IPS DF 19.7 (cell line): Measurements from ENCODE around the gene TEX54.
"Not testable (repeated sequence)": the region's sequence is repeated elsewhere in the genome, so short reads cannot be mapped to it uniquely, and the experiment has no call there.

Experiments used
- DNase-seq: peaks from one replicate; pipeline ENCODE4 v3.0.0-alpha.2; 2013; ENCODE audit warnings: low read depth, low spot score

TEX54 gene

GRCh38 chr11:62832336-62833234 lies at the start of gene TEX54:
Gene TEX54 (minus strand): TSS chr11:62832841.
- no peak for DNase-seq

GRCh38 chr11:62882431-62882749 lies 49.7 kb upstream of the TEX54 start:
- no peak for DNase-seq

- DNase-seq = no peak
These were observed 49.2 kb upstream of the TEX54 start for GRCh38 chr11:62881579-62882430.

GRCh38 chr11:62880803-62881578 lies 48.4 kb upstream of the TEX54 start, which contains the start of gene SLC3A2:
Gene SLC3A2 (plus strand): TSS chr11:62880896. CDS start chr11:62881024, 128 bp downstream.
- DNase-seq = no peak

GRCh38 chr11:62880231-62880802 lies 47.7 kb upstream of the TEX54 start:
- no peak for DNase-seq

- DNase-seq = no peak
These were observed 46.8 kb upstream of the TEX54 start for GRCh38 chr11:62879235-62879978.

- DNase-seq = no peak
These were observed 44.1 kb upstream of the TEX54 start for GRCh38 chr11:62876712-62877111.

- no peak for DNase-seq
These were observed 43.2 kb upstream of the TEX54 start for GRCh38 chr11:62875698-62876478.

GRCh38 chr11:62874851-62875250 lies 42.2 kb upstream of the TEX54 start:
- no peak for DNase-seq

- DNase-seq = no peak
These were observed 33.0 kb upstream of the TEX54 start for GRCh38 chr11:62865635-62866034.

GRCh38 chr11:62863687-62864335 lies 31.2 kb upstream of the TEX54 start:
- no peak for DNase-seq

- DNase-seq = not testable (repeated sequence)
These were observed 29.0 kb upstream of the TEX54 start for GRCh38 chr11:62861564-62862192.

GRCh38 chr11:62860835-62861563 lies 28.4 kb upstream of the TEX54 start:
- DNase-seq = no peak

GRCh38 chr11:62859281-62859703 lies 26.7 kb upstream of the TEX54 start:
- DNase-seq = not testable (repeated sequence)

GRCh38 chr11:62858201-62858600 lies 25.6 kb upstream of the TEX54 start:
- DNase-seq = no peak

GRCh38 chr11:62857541-62857982 lies 24.9 kb upstream of the TEX54 start:
- no peak for DNase-seq

GRCh38 chr11:62856333-62856895 lies 23.8 kb upstream of the TEX54 start:
- no peak for DNase-seq
